ENCODE results near the gene HOXA11.

The HOXA11 gene

DNA sequence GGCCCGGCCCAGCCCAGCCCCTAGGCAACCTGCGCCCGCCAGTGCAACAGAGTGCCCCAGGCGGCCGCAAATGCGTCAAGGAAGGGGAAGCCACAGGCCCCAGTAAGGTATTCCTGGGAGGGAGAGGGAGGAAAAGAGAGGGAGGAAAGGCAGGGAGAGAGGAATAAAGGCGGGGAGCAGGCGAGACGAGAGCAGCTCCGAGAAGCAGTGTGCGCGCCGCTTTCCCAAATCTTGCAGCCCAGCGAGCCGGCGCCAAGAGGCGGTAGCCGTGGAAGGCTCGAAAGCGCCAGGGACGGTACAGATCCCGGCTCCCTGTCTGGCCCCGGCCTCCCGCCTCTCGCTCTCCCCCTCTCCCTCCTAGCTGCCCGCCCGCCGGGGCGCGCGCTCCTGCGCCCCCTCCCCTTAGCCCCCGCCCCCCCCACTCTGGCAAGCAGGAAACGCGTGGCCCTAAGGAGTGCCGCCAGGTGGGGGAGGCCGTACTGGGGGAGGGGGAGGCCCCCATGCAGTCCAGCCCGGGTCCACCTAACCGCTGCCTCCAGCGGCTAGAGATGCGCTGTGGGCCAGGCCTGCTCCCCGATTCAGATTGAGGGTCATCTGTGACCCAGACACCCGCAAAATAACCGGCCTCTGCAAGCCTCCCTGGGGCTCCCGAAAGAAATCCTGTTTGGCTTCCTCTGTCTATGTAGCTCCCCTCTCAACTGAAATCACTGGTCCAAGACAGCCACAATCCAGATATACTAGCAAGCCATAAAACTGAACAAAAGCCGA is 15.2 kb downstream of the HOXA11 start:
- DNase-seq (ENCODE audit: low spot score), result peak; percentile 77

DNA sequence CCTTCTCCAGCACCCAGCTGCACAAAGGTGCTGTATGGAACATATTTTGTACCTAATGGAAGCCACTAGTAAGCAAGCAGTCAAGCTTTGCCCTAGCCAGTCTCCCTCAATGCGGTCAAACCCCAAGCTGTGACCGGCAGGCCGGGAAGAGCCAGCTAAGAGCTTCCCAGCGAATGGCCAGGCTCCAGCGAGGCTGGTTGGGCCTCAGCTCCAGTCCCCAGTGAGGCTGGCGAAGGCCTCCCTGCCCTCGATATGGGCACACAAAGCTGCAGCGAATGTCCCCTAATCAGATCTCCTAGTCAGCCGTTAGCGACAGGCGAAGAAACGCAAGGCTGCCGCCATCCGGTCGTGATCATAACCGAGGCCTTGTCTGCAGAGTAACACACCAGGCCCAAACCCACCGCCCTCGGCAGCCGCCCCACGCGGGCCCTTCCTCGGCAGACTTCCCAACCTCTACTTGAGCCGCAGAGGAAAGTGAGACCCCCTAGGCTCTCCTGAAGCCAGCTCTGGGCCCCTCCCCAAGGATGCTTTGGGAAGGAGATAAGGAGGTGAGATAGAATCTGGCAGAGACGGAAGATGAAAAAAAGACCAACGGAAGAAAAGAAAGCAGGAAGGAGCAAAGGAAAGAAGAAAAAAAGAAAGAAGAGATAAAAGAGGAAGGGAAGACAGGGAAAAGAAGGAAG is 16.6 kb downstream of the HOXA11 start:
- DNase-seq (ENCODE audit: low spot score), result peak; percentile 89

DNA sequence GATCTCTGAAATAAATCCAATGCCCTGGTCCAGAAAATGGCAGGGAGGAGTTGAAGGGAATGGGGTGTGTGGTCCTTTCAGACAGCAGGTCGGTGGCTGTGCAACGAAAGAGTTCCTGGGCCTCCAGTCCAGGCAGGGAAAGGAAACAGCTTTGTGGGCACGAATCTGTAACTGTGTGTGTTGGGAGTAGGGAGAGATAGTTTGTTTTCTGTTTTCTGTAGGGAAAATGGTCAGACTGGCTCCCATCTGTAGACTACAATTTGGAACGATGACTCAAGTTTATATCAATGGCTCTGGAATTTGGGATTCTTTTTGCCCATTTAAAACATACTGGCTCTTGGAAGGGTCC is 17.1 kb downstream of the HOXA11 start:
- DNase-seq (ENCODE audit: low spot score), result peak; percentile 52

DNA sequence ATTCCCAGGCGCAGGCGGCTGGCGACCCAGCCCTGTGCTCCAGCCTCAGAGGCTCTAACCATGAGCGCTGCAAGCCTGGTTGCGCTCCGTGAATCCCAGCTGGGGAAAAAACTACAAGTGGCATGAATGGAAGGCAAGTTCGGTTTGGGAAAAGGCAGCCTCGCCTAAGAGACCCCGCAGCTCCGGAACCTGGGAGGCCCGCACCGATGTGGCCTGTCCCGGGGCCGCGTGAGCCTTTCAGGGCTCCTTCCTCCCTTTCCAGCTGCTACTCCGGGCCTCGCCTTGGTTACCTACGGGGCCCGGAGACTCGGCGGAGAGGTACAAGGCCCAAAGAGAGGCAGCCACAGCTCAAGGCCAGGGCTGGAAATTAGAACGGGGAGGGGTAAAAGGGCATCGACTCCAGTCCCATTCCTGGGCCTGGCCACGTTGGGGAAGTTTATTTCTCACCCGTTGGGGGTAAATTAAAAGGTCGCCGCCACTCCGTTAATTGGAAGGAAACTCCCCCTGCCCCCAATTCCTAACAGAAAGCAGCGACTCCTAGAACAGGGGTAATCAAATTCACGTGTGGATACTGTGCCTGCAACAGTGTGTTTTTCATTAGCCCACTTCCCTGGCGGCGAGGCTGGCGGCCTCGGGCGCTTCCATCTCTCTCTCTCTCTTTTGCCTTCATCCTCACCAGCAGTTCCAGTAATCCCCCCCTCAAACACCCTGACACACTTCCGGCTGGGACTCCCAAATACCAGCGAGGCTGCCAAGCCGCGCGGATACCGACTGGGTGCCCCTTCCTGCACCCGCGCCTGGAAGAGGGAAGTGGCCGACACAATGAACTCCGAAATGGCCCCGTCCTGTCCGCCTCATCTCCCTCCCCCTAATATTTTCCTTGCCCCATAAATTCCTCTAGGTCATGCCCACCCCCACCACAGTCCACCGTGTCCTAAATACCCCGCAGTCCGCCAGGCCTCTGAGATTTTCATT is 18.2 kb downstream of the HOXA11 start:
- DNase-seq (ENCODE audit: low spot score), result peak; percentile 77

DNA sequence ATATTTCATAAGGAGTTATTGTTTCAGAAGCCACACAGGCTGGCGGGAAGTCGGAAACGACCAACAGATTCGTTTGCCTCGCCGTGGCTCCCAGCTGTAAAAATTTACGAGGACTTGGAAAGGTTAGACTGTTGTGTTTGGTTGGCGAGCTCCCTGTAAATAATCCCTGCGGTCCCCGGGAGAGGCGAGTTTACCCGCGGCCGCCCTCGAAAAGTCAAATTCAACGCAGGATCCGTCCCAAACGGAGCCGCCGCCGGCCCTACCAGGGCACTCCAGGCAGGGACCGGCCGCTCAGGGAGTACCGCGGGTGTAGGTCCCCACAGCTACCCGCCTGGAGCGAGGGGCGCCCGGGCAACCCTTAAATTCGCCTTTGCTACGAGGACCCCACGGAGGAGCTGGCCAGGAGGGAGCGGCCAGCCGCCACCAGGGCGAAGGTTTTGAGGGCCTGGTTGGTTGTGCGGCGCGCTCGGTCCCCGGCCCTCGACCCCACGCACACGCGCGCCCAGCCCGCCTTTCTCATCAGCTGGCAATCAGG is 19.0 kb downstream of the HOXA11 start:
- peak; percentile 61 for DNase-seq (ENCODE audit: low spot score)

DNA sequence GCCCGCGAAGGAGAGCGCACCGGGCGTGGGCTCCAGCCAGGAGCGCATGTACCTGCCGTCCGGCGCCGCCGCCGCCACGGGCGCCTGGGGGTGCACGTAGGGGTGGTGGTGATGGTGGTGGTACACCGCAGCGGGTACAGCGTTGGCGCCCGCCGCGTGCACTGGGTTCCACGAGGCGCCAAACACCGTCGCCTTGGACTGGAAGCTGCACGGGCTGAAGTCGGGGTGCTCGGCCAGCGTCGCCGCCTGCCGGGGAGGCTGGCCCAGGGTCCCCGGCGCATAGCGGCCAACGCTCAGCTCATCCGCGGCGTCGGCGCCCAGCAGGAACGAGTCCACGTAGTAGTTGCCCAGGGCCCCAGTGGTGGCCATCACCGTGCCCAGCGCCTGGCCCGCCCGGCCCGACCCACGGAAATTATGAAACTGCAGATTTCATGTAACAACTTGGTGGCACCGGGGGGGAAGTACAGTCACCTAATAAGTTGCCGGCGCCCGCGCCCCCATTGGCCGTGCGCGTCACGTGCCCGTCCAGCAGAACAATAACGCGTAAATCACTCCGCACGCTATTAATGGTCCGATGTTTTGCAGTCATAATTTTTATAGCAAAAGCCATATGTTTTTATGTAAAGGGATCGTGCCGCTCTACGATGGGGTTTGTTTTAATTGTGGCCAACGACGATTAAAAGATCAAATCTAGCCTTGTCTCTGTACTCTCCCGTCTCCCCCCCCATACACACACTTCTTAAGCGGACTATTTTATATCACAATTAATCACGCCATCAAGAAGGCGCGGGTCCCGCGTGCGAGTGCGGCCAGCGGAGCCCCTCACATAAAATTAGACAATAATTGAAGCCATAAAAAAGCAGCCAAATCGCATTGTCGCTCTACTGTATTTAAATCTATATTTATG is 19.7 kb downstream of the HOXA11 start, which contains the start of gene HOXA9:
Gene HOXA9 (minus strand): TSS at position 449 of the 907 bp plus-strand sequence. CDS start 80 bp downstream, at position 369.
- peak; percentile 98 for DNase-seq (ENCODE audit: low spot score)

DNA sequence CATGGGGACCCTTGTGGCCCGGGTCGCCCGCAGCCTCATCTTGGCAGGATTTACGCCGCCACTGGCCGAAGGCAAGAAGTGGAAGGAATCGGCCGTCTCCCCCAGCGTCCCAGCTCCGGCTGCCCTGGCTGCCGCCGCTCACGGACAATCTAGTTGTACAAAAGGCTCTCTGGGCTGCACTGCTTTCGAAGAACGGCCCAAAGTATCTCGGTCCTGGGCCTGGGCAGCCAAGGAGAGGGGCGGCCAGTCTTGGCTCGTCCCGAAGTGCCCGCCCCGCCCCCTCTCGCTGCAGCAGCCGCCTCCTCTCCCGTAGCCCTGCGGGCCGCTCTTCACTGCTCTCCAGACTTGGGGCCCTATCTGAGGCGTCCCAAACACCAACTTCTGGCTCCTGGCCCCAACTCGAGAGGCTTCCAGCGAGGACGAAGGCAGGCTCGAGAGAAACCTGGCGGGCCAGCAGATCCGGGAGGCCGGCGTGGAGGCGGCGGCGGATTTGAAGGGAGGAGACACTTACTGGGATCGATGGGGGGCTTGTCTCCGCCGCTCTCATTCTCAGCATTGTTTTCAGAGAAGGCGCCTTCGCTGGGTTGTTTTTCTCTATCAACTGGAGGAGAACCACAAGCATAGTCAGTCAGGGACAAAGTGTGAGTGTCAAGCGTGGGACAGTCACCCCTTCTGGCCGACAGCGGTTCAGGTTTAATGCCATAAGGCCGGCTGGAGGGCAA is 20.5 kb downstream of the HOXA11 start:
- peak; percentile 54 for DNase-seq (ENCODE audit: low spot score)

DNA sequence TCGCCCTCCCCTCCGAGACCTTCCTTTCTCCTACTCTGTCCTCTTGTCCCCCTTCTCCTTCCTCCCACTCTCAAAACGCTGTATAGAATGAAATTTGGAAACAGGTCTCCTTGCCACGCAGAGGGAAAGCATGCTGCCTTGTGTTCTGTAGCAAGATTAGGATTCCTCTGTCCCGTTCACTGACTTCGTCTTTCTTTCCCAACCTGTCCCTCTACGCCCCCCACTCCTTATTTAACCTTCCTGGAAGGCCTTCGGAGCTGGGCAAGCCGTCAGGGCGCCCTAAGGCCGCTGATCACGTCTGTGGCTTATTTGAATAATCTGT is 21.0 kb downstream of the HOXA11 start:
- DNase-seq (ENCODE audit: low spot score), result peak; percentile 36

DNA sequence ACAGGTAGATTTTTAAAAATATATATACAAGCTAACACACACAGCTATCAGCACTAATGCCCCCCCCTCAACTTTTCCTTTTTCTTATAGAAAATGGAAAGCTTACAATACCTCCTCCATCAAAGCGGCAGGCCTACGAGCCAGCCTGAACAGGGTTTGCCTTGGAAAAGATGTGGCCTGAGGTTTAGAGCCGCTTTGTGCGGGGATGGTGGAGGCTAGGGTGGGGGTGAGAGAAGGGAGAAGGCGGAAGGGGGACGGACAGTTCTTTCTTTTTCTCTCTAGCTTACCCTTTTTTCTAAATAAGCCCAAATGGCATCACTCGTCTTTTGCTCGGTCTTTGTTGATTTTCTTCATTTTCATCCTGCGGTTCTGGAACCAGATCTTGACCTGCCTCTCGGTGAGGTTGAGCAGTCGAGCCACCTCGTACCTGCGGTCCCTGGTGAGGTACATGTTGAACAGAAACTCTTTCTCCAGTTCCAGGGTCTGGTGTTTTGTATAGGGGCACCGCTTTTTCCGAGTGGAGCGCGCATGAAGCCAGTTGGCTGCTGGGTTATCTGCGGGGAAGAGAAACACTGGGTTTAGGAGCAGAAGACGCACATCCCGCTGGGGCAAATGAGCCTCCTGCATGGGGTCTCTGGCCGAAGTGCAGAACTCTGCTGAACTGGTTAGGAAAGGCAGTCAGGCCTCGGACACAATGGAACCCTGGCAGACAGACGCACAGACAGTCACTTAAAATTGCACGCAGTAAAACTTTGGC is 21.6 kb downstream of the HOXA11 start:
- peak; percentile 17 for DNase-seq (ENCODE audit: low spot score)

DNA sequence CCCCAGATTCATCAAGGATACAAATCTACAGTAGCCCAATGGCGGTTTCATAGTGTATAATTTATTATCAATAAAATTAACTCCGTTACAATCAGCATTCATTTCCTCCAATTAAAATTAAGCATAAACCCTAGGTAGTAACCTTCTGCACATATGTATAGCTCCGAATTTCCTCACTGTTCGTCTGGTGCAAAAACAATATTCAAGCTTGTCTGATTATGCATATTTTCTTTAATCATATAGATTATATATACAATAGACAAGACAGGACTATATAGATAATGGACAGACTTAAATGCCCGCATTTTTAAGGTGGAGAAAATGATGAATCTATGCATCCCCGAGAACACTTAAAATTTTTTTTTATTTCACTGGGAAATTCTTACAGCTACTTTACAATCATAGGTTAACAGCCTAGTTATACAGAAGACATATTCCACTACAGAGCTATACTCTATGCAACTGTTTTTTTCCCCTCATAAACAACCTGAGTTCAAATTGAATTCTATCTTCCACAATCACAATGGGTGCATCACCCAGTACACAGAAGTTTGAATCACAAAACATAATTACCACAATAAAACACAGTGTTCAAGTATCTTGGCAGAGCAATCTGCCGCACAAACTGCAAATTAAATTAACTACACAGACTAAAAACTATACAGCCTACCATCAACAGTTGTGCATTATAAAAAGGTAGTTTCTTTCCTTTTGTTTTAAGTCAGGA is 22.3 kb downstream of the HOXA11 start:
- DNase-seq (ENCODE audit: low spot score), result peak; percentile 46

DNA sequence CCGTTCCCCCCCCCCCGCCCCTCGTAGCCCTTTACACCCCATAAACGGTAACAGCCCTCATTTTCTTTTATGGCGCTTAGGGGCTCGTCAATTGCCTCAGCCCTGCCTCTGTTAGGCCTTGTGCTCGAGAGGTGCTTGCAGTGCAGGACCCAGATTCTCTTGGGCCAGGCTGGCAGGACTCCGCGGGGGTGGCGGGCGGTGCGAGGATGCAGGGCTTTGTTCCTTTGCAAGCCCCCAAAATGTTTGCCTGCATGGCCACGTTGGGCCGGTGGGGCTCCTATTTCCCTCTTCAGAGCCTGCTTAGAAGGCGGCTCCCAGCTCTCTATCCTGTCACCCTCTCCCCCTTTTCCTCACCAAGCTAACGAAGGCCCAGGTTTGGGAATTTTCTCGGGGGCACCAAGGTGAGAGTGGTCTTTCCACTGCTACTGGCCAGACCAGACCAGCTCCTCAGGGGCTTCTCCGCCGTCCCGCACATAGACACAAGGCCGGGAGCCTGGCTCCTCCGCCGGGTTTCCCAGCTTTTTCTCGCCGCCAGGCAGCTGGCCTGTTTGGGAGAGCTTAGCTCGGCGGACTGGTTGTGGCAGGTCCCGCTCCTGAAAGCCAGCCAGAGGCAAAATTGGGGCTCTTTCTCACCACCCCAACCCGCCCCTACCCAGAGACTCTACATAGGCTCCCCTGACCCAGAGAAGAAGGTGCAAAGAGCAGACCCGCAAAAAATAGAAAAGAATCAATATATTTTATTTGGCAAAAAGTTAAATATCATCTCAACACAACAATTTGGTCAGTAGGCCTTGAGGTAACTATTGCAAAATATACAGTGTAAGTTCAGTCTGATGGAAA is 23.1 kb downstream of the HOXA11 start:
- DNase-seq (ENCODE audit: low spot score), result peak; percentile 54

DNA sequence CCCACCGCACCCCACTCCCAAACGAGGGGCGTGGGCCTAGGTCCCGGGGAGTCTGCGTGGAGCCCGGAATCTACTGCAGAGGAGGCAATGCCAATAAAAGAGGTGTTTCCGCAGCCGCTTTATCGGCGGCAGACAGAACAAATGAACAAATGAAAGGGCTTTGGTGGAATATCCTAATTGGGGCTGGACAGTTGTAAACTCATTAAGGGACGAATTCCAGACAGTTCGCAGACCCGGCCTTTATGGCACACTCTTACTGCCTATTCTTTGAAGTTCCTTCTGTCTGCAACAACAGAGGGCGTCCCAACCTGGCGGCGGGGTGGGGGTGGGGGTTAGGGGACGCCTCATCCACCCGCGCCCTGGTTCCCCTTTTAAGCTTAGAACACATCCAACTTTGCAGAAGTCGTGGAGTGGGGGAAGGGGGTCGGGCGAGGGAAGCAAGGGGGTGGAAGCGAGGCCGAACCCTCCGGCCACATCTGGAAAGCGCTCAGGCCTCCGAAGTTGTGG is 23.8 kb downstream of the HOXA11 start:
- DNase-seq (ENCODE audit: low spot score), result peak; percentile 79

DNA sequence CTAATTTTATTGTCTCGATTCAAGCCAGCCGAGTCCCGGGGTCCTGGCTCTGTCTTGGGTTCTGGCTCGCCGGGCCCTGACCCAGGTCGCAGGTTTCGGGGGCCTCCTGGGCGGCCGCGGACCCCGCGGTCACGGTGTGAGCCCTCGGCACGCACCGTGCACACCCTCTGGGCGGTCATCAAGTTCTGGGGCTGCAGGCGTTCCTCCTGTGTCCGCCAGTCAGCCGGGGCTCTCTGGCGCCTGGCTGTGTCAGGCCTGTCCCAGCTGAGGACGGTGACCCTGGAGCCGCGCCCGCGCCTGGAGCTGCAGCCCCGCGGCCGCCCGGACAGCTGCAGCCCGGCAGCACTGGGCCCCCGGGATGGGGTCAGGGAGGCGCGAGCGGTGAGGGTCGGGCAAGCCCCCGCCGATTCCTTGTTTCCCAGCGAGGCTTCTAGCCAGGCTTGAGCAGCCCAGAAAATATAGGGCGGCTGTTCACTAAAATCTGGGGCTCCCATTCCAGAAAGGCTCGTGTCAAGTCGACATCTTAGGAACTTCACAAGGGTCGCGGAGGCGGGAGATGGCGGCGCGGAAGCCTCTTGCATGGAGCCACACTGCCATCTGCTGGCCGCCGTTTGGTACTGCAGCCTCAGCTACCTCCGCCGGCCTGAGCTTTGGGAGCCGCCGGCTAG is 24.4 kb downstream of the HOXA11 start:
- peak; percentile 90 for DNase-seq (ENCODE audit: low spot score)

DNA sequence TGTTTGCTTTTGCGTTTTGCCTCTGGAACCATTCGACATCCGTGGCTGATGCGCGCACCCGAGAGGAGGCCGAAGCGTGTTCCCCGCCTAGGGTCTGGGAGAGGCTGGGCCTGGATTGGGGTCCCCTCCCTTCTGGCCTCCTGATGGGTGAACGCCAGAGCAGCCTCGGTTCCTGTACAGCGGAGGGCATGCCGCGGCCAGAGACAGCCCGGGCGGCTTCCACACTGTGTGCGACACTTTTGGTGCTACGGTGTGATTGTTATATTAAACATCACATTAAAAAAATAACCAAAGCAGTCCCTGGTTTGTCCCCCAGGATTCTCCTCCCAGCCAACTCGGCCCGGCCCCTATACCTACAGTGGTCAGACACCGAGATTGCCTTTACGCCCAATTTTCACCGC is 24.9 kb downstream of the HOXA11 start:
- no peak for DNase-seq (ENCODE audit: low spot score)

DNA sequence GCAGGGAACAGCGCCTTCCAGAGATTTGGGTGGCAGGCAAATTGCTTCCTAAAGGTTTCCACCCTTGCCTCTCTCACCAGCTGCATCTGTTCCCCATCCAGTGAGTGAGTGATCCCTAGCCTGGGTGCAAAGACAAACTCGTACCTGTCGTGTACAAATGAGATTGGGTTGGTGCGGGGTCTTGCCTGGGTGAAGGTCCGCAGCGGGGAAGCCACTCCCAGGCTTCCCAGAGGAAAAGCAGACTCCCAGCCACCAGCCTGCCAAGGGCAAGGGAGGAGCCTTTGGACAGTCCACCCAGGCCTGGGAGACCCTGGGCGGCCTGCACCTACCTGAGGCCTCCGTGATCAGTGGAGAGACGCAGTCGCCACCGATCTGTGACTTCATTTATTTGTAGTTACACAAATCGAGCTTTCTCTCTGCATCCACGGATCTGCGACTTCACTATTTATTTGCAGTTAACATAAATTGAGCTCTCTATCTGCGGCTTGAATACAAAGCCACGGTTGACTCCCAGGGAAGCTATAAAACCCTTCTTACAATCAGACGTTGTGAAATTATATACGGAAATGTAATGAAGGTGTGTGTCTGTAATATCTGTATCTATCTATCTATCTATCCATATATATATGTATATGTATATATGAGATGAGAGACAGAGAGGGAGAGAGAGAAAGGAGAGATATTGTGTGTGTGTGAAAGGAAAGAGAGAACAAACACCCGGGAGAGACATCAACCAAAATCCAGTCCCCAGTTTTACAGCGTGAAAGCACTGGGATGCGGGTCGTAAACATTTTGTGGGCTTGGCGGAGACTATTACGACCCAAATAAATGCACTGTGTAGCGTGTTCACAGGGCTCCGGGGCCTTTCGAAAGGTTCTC is 25.5 kb downstream of the HOXA11 start:
- DNase-seq (ENCODE audit: low spot score), result peak; percentile 55

Measured in SW480 (cell line).